ENCODE results near the gene FAM200C.

DNA sequence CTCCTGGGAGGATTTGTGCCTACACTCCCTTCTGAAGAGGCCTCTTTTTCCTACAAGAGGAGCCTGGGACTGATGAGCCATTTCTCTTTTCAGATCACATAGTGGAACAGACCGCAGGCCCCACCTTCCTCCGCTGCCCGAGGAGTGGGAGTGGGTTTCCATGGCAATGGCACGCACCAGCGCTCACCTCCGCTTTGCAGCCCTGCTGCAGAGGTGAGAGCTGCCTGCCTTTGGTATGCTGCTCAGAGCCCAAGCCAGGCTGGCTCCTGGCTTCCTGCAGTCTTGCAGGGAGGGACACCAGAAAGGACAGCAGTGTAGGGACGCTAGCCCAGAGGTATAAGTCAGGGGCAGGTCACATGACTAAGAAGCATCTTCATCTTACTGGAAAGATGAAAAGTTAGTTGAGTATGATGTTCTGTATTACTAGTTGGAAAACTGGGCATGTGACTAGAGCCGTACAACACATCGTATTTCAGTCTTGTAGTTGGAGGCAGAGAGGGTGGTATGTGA, 34.2 kb upstream of the FAM200C start:
- TF ChIP-seq, protein P1, sequence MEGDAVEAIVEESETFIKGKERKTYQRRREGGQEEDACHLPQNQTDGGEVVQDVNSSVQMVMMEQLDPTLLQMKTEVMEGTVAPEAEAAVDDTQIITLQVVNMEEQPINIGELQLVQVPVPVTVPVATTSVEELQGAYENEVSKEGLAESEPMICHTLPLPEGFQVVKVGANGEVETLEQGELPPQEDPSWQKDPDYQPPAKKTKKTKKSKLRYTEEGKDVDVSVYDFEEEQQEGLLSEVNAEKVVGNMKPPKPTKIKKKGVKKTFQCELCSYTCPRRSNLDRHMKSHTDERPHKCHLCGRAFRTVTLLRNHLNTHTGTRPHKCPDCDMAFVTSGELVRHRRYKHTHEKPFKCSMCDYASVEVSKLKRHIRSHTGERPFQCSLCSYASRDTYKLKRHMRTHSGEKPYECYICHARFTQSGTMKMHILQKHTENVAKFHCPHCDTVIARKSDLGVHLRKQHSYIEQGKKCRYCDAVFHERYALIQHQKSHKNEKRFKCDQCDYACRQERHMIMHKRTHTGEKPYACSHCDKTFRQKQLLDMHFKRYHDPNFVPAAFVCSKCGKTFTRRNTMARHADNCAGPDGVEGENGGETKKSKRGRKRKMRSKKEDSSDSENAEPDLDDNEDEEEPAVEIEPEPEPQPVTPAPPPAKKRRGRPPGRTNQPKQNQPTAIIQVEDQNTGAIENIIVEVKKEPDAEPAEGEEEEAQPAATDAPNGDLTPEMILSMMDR (IDR thresholded peaks at IDR 0.05): no peak
- no peak for TF ChIP-seq POLR2A (IDR thresholded peaks at IDR 0.05)
- no peak for TF ChIP-seq POLR2AphosphoS5 (IDR thresholded peaks at IDR 0.05)
